Globus pallidus (tissue), 1 donor: ENCODE results near the gene IL22RA1.

Experiments used
- DNase-seq: peaks from one replicate; pipeline ENCODE4 v3.0.0-alpha.2; 2015; ENCODE audit warnings: low spot score

The IL22RA1 gene

DNA sequence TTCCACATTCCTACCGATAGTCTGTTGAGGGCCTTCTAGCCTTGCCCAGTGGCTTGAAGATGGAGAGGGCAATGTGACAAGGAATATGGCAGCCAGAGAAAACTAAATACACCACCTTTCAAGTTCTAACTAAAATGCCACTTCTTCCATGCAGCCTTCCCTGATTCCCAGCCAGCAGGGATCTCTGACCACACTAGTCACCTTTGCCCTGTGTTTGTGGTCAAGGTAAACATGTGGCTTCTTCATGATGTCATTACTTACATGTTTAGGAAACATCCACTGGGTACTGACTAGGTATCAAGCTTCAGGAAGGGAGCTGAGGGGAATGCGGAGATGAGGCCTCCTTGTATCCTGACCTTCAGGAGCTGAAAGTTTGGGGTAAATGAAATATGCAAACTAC is 22.6 kb upstream of the IL22RA1 start:
- no peak for DNase-seq

DNA sequence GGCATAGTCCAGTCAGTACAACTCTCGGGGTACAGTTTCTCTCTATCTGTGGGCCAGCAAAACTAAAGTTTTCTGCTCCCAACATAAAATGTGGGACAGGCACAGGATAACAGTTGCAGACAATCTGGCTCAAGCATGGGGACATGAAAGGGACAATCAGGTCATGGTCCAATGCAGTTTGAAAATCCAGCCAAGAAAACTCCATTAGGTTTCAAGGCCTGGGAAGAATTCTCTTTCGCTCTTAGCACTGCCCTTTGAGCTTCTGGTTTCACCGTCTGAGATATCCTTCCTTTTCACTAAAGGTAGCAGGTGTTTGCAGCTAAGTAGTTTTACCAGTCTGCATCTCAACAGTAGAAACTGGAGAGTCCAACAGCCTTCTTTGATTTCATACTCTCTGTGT is 21.1 kb upstream of the IL22RA1 start:
- DNase-seq, result no peak

DNA sequence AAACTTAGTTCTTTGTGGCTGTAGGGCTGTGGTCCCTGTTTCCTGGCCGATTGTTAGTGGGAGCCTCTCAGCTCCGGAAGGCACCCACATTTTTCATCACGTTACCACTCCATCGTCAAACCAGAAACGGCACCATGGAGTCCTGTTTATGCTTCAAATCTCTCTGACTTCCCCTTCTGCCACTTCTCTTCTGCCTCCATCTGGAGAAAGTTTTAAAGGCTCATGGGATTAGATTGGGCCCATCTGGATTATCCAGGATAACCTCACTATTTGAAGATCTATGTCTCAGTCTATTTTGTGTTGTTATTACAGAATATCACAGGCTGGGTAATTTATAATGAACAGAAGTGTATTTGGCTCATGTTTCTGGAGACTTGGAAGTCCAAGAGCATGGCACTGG is 19.3 kb upstream of the IL22RA1 start:
- no peak for DNase-seq

DNA sequence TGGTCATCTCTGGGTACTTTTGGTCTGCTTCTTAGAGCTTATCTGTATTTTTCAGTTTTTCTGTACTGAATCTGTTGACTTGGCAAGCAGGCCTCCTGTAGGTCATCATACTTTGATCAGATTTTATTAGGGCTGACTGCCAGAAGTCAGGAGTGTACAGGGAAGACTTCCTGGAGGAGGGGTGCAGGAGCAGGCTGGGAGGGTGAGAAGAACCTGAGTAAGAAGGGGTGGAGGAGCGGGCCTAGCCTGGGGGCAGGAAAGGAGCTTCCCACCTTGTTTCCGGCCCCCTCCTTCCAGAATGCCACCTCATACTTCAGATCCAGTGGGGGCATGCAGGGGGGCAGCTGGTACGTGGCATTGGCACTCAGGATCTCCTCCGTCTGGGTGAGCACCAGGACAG is 18.3 kb upstream of the IL22RA1 start:
- no peak for DNase-seq

DNA sequence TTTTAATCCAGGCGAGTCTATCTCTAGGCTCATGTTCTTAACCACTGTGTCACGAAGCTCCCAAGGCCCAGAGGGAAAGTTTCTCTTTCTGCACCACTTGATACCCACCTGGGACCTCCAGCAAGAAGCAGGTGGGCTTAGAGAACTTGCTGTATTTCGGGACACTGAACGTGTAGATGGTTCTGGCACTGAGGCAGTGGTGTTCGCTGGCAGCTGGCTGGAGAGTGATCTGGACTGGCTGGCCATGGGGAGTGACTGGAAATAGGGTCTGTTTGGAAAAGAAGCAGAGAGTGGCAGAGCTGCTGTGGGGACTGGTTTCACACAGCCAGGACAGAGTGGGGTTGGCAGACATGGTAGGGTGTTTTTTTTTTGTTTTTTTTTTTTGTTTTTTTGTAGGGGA is 16.4 kb upstream of the IL22RA1 start:
- no peak for DNase-seq

DNA sequence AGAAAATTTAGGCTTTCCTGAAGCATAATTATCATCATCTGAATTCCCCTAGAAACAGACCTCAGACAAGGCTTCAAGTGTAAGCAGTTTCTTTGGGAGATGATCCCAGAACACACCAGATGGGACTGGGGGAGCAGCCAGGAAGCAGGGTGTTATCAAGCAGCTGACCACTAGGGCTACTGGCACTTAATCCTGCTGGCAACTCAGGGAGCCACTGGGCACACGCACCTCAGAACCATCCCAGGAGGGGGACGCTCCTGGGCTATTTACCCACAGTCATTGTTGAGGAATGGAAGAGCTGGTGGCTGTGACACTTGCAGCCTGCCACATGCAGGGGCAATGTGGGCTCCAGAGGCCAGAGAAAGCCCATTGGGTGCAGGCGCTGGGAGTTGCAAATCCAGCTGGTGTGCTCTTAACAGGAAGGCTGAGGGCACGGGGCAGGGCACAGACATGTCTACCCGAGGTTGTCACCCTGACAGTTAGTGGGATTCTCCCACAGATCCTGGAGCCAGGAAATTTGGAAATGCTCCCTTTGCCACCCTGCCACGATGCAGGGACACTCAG is 15.1 kb upstream of the IL22RA1 start:
- DNase-seq, result no peak

DNA sequence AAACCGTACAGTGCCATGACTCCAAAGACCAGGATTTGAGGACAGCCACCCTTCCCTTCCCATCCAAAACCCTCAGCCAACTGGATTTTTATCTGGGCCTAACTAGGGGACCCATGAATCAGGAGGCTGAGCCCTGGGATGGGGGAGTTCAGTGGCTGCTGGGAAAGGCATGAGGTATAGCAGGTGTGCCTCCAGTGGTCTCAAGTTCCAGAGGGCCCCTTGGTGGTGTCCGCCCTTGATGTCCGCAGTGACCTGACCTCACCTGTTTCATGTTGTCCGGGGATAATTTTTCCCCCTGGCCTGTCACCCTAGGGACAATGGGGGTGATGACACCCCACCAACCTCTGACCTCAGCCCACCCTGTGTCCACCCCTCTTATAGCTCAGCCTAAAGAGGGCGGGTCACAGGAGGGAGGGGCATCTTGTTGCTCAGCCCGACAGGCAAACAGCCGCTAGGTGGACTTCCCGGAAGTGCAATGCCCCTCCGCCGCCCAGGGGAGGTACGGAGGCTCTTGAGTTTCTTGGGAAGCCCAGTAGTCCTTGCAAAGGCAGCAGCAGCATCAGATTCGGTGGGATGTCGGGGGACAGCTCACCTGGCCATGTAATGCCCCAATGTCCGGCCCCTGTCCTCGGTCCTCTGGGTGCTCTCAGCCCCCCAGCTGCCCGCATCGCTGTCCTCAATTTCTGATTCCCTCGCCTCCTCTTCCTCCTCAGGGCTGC is 13.8 kb upstream of the IL22RA1 start:
- no peak for DNase-seq

DNA sequence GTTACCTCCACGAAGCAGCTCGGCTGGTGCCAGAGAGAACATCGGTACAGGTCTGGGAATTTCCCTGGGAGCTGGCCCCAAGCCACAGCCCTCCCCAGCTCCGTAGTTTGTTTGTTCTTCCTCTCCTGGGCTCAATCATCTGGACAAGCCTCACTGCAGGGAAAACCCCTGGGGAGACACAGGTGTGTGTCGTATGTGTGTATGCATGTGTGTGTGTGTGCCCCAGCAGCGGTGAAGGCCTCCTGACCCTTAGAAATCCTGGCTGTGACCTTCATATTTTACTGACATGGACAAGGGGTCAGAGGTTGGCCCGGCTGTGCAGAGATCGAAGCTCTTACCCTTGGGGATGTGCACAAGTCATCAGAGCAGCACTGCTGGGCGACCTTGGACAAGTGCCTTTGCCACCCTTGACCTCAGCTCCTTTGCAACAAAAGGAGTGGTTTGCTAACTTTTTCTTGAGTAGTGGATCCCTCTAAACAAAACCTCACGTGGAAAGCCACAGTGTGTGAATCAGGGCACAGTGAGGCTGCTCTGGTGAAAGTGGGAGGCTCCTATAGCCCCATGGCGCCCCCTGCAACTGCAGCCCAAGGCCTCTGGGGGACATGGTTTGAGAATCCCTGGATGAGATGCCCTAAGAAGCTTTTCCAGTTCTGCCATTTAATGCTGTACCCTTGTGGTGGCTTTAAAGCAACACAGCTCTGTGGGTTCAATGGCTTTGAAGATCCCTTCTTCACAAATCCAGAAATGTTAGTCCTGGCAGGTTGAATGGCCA is 12.3 kb upstream of the IL22RA1 start:
- no peak for DNase-seq

DNA sequence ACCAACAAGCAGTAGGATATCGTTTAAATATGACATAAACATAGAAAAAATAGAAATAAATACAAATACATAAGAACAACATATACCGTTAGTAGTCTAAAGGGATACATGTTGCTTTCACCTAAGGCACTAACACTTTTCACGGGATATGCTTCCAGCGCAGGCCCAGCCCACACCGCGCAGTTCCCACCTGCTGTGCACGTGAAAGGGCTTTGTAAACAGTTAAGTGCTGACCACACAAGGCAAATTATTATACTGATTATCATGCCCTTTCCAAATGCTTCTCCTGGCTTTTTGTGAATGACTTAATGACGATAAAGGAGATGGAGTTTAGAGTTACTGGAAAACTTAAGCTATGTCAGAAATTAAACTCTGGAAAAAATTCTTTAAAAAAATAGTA is 11.3 kb upstream of the IL22RA1 start:
- DNase-seq, result no peak

DNA sequence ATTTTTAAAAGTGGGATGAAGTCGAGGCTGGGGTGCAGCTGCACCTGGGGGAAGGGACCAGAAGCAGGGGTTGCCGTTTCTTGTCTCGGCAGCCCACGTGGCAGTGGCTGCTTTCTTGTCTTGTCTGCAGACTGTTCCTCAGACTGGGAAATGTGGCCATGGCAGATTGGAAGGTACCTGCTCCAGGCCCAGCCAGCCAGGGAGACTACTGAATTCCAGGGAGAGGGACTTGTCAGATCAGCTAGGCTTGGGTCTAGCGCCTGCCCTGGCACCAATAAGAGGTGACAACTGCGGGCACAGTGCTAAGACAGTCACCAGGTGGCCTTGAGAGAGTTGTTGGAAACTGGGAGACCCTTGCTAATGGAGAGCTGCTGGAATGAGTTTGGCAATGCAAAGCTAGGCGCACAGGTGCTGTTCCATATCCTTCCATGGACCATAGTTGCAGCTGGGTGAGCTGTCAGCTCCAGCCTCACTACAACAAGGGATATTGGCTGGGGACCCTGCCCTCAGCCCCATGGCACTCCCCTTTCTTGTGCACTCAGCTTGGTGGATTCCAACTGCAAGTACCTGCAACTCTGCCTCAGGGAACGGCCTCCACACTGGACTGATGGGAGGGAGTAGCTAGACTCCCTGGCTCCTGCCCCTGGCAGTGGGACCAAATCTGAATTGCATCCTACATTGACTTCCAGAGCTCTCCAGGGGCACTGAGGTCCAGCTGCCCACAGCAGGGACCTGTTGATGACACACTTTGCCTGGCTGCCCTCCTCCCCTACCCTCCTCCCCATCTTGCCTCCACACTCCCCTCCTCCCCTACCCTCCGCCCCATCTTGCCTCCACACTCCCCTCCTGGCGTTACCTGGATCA is 9.9 kb upstream of the IL22RA1 start:
- DNase-seq, result no peak

DNA sequence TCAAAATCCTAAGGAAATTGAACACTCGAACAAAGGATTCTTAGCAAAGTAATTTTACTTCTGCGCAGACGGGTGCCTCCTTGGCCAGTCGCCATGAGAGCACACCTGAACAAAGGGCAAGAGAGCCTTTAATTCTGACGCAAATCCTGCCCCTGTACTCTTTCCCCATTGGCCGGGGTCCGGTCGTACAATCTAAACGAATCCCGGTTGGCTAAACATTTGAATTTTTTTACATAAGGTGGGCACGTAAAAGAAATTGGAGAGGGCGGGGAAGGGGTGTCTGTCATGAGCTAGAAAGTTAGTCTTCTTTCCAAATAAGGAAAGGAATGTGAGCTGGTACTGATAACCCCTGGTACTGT is 8.2 kb upstream of the IL22RA1 start:
- DNase-seq, result no peak

DNA sequence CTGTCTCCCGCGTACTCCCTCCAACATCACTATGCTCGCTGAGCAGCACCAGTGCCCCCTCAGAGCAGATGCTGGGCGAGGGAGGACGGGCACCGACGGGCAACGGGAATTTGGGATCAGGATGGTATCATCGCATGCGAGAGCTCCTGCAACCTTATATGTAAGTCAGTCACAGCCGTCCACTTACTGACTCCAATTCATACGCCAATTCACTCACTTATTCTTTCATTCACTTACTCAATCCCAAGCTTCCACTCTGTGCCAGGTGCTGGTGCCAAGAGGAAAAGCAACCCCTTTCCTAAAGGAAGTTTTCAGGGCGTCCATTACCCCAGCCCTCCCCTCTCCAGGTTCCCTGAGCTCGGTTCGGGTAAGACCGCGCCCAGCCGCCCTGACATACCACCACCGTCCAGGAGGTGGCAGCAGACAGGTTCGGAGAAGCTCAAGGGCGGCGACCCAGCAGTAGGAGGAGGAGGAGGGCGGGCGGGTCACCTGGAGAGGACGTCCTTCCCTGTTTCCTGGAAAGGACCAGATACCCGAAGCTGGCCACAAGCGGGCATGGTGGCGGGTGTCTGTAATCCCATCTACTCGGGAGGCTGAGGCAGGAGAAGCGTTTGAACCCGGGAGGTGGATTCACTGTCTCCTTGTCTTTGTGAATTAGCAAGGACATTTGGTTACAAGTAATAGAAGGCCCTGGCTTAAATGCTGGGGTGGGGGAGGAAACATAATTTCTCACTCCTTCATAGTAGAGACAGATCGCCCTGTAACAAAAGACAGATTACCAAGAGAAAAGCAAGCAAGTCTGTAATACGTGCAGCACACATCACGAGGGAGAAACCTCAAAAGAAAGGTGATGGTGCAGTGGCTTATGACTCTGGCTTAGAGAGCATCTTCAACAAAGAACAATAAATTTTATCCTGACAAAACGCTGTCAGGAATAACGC is 7.6 kb upstream of the IL22RA1 start:
- peak; percentile 55 for DNase-seq

DNA sequence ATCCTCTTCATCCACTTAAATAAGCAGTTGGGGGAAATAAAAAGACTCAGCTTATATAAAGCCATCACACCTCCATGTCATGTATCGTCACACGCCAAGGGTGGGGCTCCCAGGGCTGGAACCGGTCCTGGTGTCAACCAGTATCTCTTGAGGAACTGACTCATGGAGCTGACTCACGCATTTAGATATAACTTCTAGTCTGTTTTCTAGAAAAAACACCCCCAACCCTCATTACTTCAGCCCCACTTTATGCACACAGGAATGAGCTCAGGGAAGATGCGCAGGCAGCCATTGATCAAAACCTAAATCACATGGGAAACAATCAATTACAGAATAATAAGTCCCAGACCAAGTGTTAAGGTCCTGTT is 6.9 kb upstream of the IL22RA1 start:
- DNase-seq, result no peak

DNA sequence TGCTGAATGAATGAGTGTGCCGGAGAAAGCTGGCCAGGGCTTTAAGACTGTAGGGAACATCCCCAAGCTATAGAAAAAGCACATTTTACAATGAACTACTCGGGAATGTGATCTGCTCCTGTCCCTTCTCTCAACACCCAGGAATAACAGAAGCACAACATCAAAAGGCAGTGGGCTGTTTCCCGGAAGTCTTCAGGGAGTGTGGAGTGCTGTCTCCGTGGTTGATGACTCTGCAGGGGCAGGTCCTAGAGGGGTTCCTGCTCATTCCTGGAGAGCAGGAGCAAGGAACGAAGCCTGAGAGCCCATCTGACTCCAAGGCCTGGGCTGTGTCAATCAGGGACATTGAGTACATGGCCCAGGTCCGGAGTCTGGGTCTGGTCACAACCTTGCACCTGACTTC is 4.9 kb upstream of the IL22RA1 start:
- no peak for DNase-seq

DNA sequence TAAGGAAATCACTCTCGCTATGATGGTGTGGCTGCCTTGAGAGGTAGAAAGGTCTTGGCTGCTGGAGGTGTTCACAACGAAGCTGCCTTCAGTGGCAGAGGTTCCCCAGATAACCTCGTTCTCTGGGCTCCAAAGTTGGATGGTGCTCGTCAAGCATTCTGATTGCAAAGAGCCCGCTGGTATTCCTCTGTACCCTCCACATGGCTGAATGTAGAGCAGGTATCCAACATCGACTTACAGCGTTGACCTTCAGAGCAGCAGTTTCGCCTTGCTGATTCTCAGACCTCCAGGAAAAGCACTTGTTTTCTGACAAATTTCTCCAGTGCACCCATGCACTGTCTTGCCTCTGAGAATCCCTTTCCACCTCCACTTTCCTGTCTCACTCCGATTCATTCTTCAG is 4.3 kb upstream of the IL22RA1 start:
- DNase-seq, result no peak

DNA sequence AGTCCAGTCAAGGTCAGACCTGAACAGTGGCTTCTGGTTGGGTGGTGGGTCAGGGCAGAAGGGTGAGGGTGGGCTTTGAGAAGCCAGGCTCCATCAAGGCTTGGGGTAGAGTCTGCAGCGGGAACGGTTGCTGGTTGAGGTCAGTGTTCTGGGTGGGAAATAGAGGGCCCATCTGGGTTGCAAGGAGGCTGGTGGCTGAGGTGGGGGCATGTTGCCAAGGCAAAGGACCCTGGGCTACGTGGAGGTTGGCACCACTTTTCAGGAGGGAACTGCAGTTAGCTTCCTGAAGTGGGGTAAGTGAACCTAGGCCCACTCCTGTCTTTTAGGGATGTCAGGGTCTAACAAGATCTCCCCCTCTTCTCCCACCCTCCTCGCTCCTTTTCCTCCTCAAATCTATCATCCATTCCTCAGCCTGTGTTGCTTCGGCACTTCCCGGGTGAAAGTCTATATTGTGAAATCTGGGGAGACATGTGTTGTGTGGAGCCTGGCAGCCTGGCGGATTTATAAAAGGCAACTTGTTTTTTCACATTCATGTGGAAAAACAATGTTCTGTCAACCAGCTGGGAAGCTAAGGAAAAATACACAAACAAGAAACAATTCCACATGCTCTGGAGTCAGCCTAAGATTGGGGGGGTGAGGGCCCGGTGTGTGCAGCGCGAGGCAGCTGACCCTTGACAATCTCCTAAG is 1.5 kb downstream of the IL22RA1 start:
- DNase-seq, result no peak

DNA sequence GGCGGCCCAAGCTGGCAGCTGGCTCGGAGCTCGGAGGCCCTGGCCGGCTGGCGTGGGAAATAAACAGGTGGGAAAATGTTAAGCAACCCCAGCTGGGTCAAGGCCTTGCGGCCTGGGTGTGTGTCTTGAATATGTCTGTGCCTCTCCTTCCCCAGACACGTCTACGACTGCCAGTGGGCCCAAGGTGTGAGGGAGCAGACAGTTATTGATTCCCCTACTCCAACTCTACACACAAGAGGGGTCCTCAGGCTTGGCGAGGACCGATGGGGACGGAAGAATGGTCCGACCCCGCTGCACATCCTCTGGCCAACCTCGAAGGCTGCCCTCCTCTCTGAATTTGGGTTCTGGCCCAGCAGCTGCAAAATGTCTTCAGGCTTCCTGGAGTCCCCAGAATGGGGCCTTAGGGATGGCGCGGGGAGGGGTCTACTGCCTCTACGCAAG is 2.2 kb downstream of the IL22RA1 start:
- DNase-seq, result no peak

DNA sequence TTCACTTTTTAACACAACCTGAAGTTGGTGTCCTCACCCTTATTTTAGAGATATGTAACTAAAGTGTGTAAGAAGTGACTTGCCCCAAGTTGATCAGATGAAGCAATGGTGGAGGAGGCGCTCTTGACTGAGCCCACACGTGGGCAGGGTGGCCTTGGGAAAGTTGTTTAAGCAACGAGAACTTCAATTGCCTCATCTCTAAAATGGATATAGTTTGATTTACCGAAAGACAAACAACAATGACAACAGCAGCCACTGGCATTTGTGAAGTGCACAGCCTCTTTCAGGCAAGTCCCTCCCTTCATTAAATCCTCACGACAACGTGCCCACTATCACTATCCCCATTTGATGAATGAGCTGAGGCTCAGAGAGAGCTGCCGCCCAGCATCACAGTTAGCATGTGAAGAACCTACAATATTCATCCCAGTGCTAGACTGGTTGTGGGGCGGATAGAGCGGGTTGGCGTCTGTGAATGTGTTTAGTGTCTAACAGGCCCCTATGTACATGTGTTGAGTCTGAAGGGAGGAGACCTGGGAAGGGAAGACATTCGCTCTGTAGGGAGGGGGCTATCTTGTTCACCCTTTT is 3.0 kb downstream of the IL22RA1 start:
- DNase-seq, result no peak

DNA sequence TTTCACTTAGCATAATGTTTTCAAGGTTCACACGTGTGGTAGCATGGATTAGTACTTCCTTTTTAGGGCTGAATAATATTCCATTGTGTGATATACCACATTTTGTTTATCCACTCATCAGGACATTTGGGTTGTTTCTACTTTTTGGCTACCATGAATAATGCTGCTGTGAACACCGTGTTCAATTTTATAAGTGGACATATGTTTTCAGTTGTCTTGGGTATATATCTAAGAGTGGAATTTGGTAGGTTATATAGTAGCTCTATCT is 3.8 kb downstream of the IL22RA1 start:
- DNase-seq, result no peak

DNA sequence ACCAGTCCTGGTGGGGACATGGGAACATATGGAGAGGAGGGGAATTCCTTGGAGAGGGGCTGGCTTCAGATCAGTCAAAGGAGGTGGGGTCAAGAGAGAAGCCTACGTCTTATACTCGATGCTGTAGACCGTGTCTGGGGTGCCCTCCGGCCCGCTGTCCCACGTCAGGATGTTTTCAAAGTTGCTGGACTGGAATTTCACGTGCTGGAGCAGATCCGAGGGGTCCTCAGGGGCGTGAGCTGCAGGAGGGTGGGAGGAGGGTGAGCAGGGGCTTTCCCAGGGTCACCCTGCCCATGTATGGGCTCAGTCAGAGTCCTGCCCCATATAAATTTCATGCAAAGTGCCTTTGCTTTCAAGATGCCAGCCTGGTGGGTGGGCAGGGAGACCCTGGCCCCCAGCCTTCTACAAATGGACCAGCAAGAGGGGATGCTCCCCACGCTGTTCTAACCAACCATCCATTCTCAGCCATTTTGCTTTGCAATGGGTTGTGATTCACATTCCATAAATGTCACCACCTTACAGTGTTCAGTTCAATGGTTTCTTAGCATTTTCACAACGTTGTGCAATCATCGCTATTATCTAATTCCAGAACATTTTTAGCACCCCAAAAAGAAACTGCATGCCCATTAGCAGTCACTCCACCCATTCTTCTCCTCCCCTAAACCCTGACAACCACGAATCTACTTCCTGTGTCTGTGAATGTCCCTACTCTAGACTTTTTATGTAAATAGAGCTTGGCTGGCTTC is 4.3 kb downstream of the IL22RA1 start:
- no peak for DNase-seq
